GM12891 (cell line): ENCODE data around the gene KEL.

Source experiments
- POLR2A ChIP-seq: IDR thresholded peaks from 2 replicates; pipeline ENCODE4 v1.6.1; 2011; ENCODE audit warnings: low read depth, low read length, control low read depth
- POLR2AphosphoS5 ChIP-seq: IDR thresholded peaks from 2 replicates; pipeline ENCODE4 v1.6.1; 2011; ENCODE audit warnings: low read depth, low read length, control low read depth

DNA sequence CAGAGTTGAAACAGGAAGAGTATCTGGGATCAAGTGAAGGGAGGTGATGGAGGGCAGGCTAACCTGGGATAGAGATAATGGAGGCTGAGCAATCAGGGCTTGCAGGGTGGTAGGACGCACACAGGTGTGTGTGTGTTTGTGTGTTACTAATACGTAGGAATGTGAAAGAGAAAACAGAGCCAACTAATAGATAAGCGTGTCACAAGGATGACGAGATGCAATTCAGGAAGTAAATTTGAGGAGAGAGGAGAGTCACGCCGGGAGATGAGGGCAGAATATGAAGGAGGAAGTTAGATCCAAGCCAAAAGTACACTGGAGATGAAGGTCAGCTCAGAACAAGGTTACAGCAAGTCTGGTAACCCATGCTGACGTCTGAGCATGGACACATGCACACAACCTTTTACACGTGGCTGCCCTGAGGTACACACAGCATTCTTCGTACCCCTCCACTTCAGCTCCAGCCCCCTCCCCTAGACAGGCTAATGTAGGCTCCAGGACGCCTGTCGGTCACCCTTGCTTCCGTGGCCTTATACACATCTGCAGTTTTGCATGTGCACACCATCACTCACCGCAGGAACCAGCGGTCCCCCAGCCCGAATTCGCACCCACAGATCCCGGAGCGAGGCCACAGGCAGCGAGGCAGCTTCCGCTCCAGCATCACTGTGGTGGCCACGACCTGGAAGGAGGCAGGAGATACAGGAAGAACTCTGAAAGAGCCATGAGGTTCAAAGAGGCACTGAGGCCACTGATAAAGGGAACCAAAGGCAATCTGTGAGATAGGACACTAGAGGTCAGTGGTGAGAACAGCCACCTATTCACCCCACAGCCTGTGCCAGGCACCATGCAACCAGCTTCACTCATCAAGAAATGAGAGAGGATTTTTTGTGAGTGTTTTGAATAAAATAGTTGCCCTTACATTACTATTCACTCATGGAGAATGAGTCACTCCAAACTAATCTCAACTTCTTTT is 53.0 kb downstream of the KEL start:
- no peak for TF ChIP-seq POLR2AphosphoS5
- no peak for TF ChIP-seq POLR2A
